K562 (cell line): ENCODE data around the gene CLEC3B.

Experiments used
- CTCF ChIP-seq, 3 experiments: IDR thresholded peaks in 2 of 3; conservative IDR thresholded peaks in 1 of 3; 2 replicates each; pipeline ENCODE4 v1.5.1; 2011 to 2012; ENCODE audit warnings: low read length in 3 of 3, mild to moderate bottlenecking in 3 of 3, control low read depth in 2 of 3, improper control_type of control experiment in 1 of 3, inconsistent platforms in 1 of 3, low read depth in 1 of 3, mixed read lengths in 1 of 3, moderate library complexity in 1 of 3; ENCODE audit not compliant: insufficient read depth in 2 of 3
- MYC ChIP-seq, 2 experiments: fragments of 250-450 bp in 1 of 2; sonication (Bioruptor Pico) in 1 of 2; IDR thresholded peaks; 2 replicates each; pipeline versions ENCODE4 v1.5.1 to v1.6.1; 2012 to 2021; ENCODE audit warnings: low read depth in 2 of 2, borderline replicate concordance in 1 of 2, improper control_type of control experiment in 1 of 2, low read length in 1 of 2, mild to moderate bottlenecking in 1 of 2, moderate library complexity in 1 of 2
- PATZ1 ChIP-seq: fragments of 250-450 bp; sonication (Bioruptor Pico); IDR thresholded peaks from 2 replicates; pipeline ENCODE4 v1.5.0; 2020; ENCODE audit warnings: mild to moderate bottlenecking, borderline replicate concordance
- SMAD3 ChIP-seq: fragments of 450-650 bp; formaldehyde crosslinking; conservative IDR thresholded peaks from 2 replicates; pipeline ENCODE4 v1.4.0; 2020; ENCODE audit warnings: mild to moderate bottlenecking

- no peak for TF ChIP-seq CTCF (IDR thresholded peaks at IDR 0.05 in 2 of 3, conservative IDR thresholded peaks at IDR 0.05 in 1 of 3; ENCODE audit: insufficient read depth in 2 of 3, low read depth in 1 of 3, low read length in 3 of 3)
- TF ChIP-seq SMAD3 (CRISPR knock-in tag), result no peak
- TF ChIP-seq PATZ1 (CRISPR knock-in tag), result no peak
- TF ChIP-seq MYC (IDR thresholded peaks at IDR 0.05; ENCODE audit: low read depth, low read length), result no peak
- TF ChIP-seq MYC (CRISPR knock-in tag; IDR thresholded peaks at IDR 0.05; ENCODE audit: borderline replicate concordance, low read depth), result no peak
Observed at GRCh38 chr3:44995142-44995770, 30.8 kb upstream of the CLEC3B start.
